T-helper 1 cell treated with Interleukin-12 subunit alpha and Interleukin-12 subunit beta and Interleukin-4 antibody, amounts not matched to agents 30 ng/mL and 1 ng/mL, for 36 hours (primary cell): ENCODE measurements around the gene PHKG2. TPM values are rescaled to one million over a fixed set of nuclear protein-coding genes. Genes with fewer than 3 reads are reported as not detected.

ENCODE experiments used
- intact Hi-C: fragments of 100-400 bp; cut with micrococcal nuclease; formaldehyde crosslinking; loops from one replicate; pipeline ENCODE4 v1.15.1; 2024
- total RNA-seq: library from RNA; stranded (reverse); gene quantifications from 2 replicates; pipeline ENCODE4 v1.2.3, GENCODE V29; 2022

The PHKG2 gene
- total RNA-seq, 1 donor from 2014 or later = 47.4 TPM

GRCh38 chr16:30728321-30728720, 19.9 kb upstream of the PHKG2 start:
- intact Hi-C loops = no loop called here

GRCh38 chr16:30728899-30729672, 19.1 kb upstream of the PHKG2 start:
- intact Hi-C loops = no loop called here

GRCh38 chr16:30731411-30731810, 16.8 kb upstream of the PHKG2 start:
- intact Hi-C loops = no loop called here

GRCh38 chr16:30736995-30737793, 11.0 kb upstream of the PHKG2 start:
- intact Hi-C loops = loop anchor here (5.0 kb wide), 1 partner anchor 535 kb away; no protein-coding TSS in a partner anchor

- intact Hi-C loops = loop anchor here (5.0 kb wide), 1 partner anchor 534 kb away; no protein-coding TSS in a partner anchor
These were observed 10.2 kb upstream of the PHKG2 start for GRCh38 chr16:30737794-30738648.

- intact Hi-C loops = loop anchor here (5.0 kb wide), 1 partner anchor 533 kb away; no protein-coding TSS in a partner anchor
These were observed 9.0 kb upstream of the PHKG2 start for GRCh38 chr16:30738984-30739951.

GRCh38 chr16:30740364-30741251, 7.6 kb upstream of the PHKG2 start:
- intact Hi-C loops = no loop called here

GRCh38 chr16:30741461-30741914, 6.7 kb upstream of the PHKG2 start:
- intact Hi-C loops = no loop called here

- intact Hi-C loops = no loop called here
These were observed 4.5 kb upstream of the PHKG2 start for GRCh38 chr16:30743716-30744115.

GRCh38 chr16:30744183-30744582, 4.0 kb upstream of the PHKG2 start:
- intact Hi-C loops = no loop called here

GRCh38 chr16:30745082-30745481, 3.1 kb upstream of the PHKG2 start:
- intact Hi-C loops = no loop called here

GRCh38 chr16:30746638-30747175, 1.5 kb upstream of the PHKG2 start:
- intact Hi-C loops = no loop called here

- intact Hi-C loops = no loop called here
These were observed 894 bp upstream of the PHKG2 start for GRCh38 chr16:30747331-30747730.

GRCh38 chr16:30748634-30749445, 615 bp downstream of the PHKG2 start:
- intact Hi-C loops = loop anchor here (1.0 kb wide), 8 partner anchors 13 to 215 kb away; partner anchors contain the start of genes CFAP119, FBRS, RNF40 and ZNF747

- intact Hi-C loops = no loop called here
These were observed 2.0 kb downstream of the PHKG2 start for GRCh38 chr16:30750201-30750600.

- intact Hi-C loops = no loop called here
These were observed 2.7 kb downstream of the PHKG2 start for GRCh38 chr16:30750876-30751465.

- intact Hi-C loops = no loop called here
These were observed 5.4 kb downstream of the PHKG2 start for GRCh38 chr16:30753596-30753995.
